ENCODE data around the gene COL13A1.

The COL13A1 gene

DNA sequence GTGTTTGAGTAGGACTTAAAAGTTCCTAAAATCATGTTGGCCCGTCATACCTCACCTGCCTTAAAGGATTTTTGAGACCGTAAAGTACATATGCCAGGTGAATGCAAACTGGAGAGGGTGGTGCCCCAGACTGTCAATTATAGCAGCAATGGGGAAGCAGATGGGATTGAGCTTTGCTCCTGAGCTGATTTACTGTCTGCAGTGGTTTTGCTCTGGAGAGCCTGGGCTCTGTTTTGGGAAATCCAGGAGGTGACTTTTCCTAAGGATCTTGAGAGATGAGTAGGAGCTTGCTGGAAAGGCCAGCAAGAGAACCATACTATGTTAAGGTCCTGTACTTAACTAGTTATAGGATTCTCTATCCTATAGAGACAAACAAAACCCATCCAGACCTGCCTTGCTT, 43.0 kb downstream of the COL13A1 start:
- no peak for FAIRE-seq
- no peak for DNase-seq (ENCODE audit: low spot score)

DNA sequence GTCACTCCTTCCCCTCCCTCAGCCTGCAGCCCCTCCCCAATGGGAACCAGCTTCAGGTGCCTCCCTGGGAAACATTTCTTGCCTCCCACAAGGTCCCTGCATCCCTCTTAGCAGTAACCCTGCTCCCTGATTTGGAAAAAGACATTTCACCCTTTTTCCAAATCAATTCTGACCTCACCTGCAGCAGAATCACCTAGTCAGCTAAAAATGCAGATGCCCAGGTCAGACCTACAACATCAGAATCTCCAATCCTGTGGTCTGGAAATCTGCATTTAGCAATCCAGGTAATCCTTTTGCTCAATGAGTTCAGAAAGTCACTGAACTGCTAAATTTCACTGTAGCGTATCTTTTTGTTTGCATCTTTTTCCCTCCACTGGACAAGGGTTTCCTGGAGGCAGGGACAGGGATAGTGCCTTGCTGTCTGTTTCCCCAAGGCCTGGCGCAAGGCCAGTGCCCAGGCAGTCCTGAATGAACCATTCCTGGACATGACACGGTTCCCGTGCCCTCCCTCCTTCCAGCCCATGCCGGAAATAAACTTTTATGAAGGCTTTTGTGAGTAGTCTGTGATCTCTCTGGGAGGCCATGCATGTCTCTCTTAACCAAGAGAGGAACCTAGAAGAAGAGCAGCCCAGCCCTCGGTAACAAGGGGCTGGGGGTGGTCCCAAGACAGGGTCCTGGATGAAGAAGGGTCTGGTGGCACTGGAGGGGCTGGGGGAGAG, 44.0 kb downstream of the COL13A1 start:
- peak; percentile 87 for FAIRE-seq

DNA sequence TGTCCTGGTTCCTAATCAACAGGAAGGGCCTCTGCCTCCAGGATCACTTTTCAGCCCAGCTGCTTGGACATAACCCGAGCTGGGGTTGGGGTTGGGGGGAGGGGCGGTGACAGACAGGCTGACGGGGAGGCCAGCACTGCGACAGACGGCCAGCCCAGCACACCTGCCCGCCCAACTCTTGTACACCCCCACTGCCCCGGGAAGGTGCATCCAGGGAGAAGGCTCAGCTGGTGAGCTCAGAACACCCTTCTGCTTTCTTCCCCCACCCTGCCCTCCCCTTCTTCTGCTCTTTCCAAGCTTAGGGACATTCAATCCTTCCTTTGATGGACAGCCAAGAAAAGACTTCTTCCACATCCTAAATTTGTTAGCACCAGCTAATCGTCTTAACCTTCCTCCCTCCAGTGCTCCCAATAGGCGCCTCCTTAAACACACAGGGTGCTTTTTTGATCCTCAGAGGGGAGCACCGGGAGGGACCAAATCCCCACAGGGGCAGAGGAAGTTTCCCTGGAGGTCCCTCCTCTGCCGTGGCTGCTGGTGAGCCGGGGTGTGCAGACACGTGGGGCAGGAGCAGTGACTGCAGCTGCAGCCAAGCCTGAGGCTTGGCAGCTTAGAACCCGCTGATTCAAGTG, 44.7 kb downstream of the COL13A1 start:
- DNase-seq (ENCODE audit: low spot score) = no peak

More for the DNA sequence above, 44.0 kb downstream of the COL13A1 start:
- DNase-seq (ENCODE audit: low spot score) = peak; percentile 79

DNA sequence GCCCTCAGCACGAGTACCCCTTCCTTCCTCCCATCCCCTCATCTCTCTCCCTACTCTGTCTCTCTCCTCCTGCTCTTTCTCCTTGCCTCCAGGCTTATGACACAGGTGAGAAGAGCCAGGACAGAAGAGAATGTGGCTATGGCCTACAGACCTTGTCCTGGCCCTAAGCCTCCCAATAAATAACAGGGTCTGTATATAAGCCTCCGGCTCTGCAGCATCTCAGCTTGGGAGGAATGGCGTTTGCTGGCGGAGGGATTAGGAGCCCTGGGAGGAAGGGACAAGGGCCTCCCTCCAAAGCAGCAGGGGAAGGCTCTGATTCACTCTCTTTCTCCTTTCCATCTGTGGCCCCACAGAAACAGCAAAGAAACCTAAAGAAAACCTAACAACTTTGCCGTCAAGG, 45.8 kb downstream of the COL13A1 start:
- DNase-seq (ENCODE audit: low spot score) = no peak
- no peak for FAIRE-seq

More for the DNA sequence above, 44.7 kb downstream of the COL13A1 start:
- no peak for FAIRE-seq

DNA sequence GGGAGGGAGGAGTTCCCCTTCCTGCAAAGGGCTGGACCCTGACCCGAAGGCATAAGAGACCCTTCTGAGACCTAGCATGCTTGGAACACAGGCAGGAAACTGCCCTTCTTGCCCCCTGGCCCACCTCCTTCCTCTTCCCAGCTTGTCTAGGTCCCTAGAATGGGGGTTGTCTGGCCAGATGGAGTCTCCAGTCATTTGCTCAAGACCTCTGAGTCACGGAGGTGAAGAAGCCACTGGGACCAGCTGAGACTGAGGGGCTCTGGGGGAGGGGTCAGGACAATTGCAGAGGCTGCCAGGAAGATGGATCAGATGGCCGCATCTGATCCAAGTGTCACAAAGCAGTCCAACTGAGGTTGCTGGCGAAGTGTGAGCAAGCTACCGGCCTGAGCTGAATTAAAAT, 46.2 kb downstream of the COL13A1 start:
- DNase-seq (ENCODE audit: low spot score) (peak; percentile 38), FAIRE-seq (no peak)

DNA sequence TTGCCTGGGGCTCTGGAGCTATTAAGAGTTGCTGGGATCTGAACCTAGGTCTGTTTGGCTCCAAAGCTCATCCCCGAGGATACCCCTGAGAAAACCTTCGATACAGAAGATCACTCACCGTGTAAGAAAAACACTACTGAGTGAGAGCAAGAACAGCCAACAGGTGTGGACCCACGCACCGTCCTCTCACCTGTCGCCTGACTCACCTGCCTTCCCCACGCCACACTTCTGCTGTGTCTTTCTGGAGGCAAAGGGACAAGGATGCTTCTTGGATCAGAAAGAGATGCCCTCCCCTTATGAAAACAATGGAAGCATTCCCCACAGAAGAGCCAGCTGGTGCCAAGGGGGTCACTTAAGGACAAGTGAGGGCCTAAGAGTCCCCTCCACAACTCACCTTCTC, 46.7 kb downstream of the COL13A1 start:
- DNase-seq (ENCODE audit: low spot score) (no peak), FAIRE-seq (no peak)

DNA sequence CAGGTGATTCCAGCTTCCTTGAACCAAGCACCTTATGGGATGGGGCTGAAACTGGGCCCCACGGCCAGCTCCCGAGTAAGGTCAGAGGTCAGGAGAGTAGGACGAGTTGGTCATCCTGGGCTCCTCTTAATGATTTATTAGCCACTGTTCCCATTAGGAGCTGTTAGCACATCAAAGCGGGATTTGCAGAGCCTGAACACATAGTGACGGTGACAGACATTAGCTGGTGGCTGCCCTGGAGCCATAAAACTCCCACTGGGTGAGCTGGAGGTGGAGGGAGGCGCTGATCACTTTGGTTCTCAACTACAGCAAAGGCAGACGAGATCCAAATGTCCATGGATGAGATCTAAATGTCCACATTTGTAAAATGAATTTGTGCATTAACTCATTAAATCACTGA, 48.1 kb downstream of the COL13A1 start:
- FAIRE-seq (no peak), DNase-seq (ENCODE audit: low spot score) (no peak)

DNA sequence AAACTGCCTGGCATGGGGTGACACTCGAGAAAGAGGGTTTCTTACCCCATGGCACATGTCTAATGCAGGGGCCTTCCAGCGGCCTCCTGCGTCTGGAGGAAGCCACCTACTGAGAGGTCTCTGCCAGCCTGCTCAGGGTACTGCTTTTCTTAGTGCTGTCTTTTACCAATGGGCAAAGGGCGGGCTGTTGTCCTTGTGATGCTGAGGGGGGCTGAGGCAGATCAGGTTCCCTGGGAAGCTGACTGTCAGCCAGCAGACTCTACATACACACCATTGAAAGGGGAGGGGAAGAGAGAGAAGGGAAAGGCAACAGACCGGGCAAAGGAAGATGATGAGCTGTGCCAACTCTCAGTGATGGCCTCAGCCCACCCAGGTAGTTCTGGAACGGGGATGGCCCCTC, 48.7 kb downstream of the COL13A1 start:
- DNase-seq (ENCODE audit: low spot score) = no peak
- FAIRE-seq = no peak

DNA sequence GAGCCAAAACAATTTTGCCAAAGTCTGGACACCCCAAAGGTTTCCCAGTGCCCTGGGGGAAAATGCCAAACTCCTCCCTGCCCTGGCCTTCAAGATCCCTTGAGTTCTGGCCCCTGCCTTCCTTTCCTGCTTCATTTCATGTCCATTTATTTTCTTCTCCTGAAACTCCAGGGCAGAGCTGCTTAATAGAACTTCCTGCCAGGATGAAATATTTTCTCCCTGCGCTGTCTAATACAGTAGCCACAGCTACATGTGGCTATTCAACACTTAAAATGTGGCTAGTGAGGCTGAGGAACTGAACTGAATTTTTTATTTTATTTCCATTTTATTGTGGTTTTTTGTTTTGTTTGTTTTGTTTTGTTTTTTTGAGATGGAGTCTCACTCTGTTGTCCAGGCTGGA, 49.6 kb downstream of the COL13A1 start:
- no peak for FAIRE-seq
- no peak for DNase-seq (ENCODE audit: low spot score)

DNA sequence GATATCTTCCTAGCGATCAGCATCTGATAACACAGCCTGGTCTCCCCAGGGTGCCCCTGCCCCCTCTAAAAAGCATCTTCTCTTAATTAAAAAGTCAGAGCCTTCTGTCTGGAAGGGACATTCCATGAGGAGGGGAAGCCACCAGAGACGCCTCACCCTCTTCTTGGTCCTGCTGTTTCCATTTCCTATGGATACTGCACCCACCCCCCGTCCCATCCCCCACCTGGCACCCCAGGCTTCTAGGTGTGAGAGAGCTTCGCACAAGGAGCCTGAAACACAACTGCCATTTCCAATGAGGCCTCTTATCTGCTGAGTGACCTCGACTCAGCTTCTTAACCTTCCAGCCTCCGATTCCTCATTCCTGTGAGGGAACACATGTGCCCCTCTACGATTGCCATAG, 51.4 kb downstream of the COL13A1 start:
- FAIRE-seq = no peak
- no peak for DNase-seq (ENCODE audit: low spot score)

DNA sequence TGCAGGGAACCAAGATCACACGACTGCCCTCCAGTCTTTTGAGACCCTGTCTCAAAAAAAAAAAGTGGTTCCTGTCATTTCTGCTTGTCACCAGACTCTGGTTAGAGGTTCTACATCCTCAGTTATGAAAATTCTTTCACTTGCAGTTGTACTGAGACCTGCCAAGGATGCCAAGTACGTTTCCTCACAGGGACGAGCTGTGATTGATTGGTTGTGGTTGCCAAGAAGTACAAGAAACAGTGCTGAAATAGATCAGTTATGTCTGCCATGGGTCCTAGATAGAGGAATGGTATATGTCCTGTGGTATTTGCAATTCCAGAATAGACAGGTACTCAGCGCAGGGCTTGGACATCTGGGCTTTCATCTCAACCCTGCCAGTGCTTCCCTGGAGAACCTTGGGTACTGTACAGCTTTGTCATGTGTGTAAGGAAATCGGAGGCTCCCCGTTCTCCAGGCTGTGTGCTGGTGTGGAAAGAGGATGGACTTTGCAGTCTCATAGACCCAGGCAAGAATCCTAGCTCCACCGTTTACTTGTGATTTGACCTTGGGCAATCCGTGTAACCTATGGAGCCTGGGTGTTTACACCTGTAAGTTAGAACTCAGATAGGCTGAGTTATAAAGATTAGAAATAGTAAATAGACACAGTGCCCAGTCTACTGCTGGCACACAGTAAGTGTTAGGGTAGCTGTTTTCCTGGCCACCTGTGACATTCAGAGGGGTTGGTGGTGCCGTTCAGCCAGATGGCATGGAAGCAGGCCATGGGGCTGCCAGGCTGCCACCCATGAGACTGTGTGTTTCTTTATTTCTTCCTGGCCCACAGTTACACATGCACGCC, 53.0 kb downstream of the COL13A1 start:
- DNase-seq (ENCODE audit: low spot score) (no peak), FAIRE-seq (no peak)

DNA sequence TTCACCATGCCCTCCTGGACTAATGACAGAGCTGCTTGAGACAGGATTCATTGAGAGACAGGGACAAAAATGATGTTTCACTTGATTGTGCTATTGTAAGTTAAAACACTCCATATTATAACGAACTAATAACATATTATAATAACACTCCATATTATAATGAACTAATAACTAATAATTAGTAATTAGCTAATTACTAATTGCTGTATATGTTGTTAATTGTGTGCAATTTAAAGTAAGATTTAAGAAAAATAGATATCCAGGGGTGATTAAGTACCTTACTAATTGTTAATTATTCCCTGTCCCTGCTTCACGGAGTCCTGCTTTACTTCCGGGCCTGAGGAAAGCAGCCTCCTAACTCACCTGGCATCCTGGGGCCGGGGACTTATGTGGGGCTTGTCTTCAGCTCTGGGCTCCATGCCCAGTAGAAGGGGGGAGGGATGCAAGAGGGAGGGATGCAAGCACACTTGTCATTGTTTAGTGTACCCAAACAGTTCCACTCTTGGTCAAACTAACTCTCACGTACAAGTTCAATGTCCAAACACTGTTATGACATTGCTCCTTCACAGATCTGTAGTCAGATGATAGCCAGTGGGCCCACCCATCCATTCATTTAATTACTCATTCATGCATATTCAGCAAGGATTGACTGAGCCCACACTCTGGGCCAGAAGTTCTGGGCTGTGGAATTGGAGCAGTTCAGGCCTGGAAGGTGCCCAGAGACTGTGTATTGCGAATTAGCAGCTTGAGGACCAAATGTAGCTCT, 53.8 kb downstream of the COL13A1 start:
- DNase-seq (ENCODE audit: low spot score) (no peak), FAIRE-seq (no peak)

DNA sequence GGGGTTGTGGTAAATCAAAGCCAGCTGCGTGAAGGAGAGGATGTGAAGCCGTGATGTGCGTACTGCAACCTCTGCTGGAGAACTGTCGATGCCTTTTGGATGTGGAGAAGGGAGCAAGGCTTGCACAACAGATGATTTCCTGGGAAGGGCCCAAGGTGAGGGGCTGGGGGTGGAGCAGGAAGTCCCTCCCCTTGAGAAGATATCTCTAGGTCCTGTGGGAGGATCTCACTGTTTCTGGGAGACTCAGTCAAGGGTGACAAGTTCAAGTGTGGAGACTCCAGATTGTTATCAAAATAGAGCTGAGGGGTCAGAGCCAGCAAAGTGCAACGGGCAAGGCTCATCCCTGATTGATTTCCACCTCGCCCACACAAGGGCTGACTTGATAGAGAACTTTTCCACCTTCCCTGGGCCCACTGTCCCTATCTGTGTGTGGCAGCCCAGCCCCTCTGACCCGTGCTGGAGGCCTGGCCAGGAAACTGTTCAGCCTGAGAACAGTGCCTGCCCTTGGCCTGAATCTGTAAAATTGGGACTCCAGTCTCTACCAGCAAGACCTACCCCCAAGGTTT, 55.0 kb downstream of the COL13A1 start:
- DNase-seq (ENCODE audit: low spot score) (peak; percentile 7), FAIRE-seq (no peak)

DNA sequence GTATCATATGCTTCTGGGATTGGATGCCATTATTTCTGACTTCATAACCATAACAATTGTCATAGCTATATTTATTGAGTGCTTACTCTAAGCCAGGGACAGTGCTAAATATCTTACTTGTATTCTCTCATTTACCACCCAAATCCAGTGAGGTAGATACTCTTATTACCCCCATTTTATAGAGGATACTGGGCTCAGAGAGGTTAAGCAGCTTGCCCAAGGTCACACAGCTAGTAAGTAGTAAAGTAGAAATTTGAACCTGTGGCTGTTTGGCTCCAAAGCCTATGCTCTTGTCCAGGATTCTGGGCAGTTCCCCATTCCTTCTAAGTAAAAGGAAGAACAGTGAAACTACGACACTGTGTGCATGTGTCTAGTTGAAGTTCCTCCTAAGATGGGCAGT, 56.5 kb downstream of the COL13A1 start:
- DNase-seq (ENCODE audit: low spot score) (no peak), FAIRE-seq (no peak)

DNA sequence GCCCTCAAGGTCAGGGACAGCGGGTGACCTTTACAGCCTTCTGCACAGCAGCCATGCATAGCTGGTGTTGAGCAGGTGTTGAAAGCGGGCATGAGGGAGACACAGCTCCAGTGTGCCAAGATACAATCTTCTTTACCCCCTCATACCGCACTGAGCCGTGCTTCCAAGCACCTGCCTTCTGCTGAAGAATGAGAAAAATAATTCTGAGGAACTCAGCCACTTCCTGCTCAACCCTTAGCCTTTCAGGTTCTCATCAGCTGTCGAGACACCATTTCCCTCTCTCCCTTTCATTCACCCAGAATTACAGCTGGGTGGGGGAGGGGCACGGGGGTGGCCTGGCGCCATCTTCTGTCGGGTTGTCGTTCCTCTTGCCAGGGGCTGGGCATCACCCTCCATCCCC, 58.6 kb downstream of the COL13A1 start:
- DNase-seq (ENCODE audit: low spot score) = no peak
- no peak for FAIRE-seq

DNA sequence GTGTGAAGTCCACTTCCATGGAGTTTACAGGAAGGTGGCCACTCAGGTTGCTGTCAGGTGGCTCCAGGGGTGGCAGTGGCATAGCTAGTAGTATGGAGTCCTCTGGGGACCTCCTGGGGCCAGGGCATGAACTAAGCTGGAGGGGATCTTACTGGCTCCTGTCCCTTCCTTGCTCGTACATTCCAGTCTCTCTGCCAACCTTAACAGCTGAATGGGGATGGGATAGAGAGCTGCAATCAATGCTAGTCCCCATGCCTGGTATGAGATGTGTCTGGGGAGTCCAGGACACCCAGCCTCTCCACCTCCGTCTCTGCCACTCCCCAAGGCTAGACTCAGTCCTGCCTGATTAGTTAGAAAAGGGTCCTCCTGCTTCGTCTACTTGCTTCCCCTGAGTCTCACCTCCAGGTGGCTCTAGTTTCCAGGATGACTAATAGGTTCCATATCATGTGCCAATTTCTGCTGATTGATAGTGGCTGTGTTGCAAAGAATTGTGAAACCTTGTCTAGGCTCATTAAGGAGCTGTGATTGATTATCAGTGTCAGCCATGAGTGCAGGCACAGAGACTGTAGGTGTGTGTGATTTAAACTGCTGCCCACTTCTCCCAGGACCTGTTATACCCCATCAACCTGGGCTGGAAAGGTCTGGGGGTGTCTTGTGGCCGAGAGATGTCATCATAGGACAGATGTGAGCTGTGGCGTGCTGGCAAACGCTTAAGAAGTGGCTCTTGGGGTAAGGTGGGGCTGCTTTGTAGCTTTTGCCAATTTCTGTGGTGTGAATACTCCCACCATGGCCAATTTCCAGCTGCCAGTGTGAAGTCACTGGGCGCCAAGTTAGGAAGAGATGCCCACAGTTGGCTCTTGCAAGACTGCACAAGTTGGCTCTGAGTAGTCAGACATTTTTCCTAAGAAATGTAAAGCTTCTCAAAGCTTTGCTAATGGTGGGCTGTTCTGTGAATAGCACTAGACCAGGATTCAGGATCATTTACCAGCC, 59.8 kb downstream of the COL13A1 start:
- DNase-seq (ENCODE audit: low spot score) (peak; percentile 46), FAIRE-seq (no peak)

DNA sequence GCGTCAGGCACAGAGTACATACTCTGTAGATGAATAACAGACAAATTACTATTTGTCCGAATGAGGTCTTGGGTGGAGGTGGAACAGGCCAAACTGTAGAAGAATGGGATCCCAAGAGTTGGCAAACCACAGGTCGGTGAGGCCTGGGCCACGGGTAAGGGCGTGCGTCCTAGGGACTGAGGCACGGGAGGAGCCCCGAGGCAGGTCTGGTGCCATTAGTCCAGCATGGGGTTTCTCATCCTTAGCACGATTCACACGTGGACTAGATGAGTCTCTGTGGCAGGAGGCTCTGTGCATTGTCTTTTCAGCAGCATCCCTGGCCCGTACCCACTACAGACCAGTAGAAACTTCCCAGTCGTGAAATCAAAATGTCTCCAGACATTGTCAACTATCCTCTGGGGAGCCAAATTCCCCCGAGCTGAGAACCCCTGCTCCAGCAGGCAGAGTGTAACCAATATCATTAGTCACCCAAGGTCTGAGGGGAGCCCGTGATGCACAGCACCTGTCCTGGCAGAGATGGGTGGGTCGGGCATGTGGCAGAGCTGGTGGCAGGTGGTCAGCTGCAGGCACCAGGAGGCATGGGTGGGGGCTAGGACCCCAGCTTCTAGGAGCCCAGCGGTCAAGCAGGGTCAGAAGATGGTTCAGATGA, 61.3 kb downstream of the COL13A1 start:
- DNase-seq (ENCODE audit: low spot score) = no peak
- no peak for FAIRE-seq

DNA sequence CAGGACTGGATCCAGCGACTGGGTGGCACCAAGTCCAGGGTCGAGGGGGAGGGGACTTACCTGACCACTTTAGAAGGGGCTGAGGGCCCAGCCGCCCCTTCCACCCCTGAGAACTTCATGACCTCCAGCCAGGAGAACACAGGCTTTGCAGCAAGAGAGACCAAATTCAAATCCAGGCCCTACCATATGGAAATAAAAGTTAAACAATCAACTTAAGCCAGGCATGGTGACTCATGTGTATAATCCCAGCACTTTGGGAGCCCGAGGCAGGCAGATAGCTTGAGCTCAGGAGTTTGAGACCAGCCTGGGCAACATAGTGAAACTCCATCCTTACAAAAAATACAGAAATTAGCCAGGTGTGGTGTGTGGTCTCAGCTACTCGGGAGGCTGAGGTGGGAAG, 61.9 kb downstream of the COL13A1 start:
- DNase-seq (ENCODE audit: low spot score) = no peak
- no peak for FAIRE-seq

DNA sequence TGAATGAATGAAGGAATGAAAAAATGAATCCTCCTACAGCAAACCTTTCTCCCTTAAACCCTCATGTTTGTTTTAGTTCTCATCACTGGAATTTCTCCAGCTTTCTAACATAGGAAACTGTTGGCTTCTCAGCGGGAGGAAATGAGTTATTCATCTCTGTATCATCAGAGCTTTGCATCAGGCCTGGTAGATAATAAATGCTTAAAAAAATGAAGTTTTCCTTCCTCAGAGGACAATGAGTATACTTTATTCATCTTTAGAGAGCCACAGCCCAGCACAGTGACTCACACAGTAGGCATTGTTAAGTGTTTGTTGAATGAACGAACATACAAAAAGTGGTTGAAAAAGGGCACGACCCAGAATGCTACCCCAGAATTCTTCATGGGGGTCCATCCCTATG, 62.6 kb downstream of the COL13A1 start:
- DNase-seq (ENCODE audit: low spot score) (peak; percentile 86), FAIRE-seq (peak; percentile 85)

DNA sequence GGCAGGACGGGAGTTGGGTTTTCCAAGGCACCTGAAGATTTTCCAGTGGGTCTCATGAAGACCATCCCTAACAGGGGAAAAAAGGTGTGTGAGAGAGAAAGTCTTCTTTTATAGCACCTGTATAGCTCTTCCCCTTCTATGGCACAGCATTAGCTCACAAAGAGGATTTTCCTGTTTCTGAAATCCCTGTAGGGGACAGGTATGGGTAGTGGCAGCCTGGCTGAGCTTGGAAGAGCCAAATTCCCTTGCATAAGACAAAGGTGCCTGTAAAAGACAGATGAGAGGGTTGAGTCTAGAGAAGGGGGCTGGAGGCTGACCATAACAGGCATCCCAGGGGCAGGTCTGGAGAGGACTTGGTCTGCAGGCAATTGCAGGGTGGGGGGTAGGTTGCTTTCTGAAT, 63.7 kb downstream of the COL13A1 start:
- FAIRE-seq (no peak), DNase-seq (ENCODE audit: low spot score) (no peak)

Measured in RCC 7860 (cell line).